WTC11 (cell line): Measurements from ENCODE around the gene NCAM2. TPM values are rescaled to one million over a fixed set of nuclear protein-coding genes. Genes with fewer than 3 reads are reported as not detected.

Source experiments
- ATAC-seq: fragments of 200-7000 bp; cut with Tn5 transposase; 2 replicates; pipeline ENCODE4 v1.10.0; 2021; ENCODE audit warnings: mild to moderate bottlenecking, moderate library complexity
- CTCF ChIA-PET: fragments of 300-600 bp; sonication (Branson Sonifier 250); formaldehyde crosslinking; loops from one replicate; lab custom pipeline; 2021; ENCODE audit warnings: antibody characterized with exemption; lab: Charles Lee
- POLR2A ChIA-PET: fragments of 350-600 bp; sonication (Branson Sonifier 250); formaldehyde crosslinking; loops from one replicate; lab custom pipeline; 2021; ENCODE audit warnings: antibody characterized with exemption; lab: Charles Lee
- DNase-seq: peaks from one replicate; pipeline ENCODE4 v3.0.0; 2021; ENCODE audit warnings: low spot score
- H3K27ac Mint-ChIP-seq: 2 replicates; pipeline ENCODE4 v1.8.0; 2021; ENCODE audit warnings: mixed read lengths
- H3K27me3 Mint-ChIP-seq: 2 replicates; pipeline ENCODE4 v1.8.0; 2021; ENCODE audit warnings: low read depth, mild to moderate bottlenecking, moderate library complexity, mixed read lengths
- H3K36me3 Mint-ChIP-seq: 2 replicates; pipeline ENCODE4 v1.8.0; 2021; ENCODE audit warnings: mixed read lengths
- H3K4me1 Mint-ChIP-seq: 2 replicates; pipeline ENCODE4 v1.8.0; 2022; ENCODE audit warnings: mixed read lengths
- H3K4me3 Mint-ChIP-seq: 2 replicates; pipeline ENCODE4 v1.8.0; 2021; ENCODE audit warnings: mild to moderate bottlenecking, moderate library complexity, mixed read lengths
- H3K9me3 Mint-ChIP-seq: 2 replicates; pipeline ENCODE4 v1.8.0; 2021; ENCODE audit warnings: mixed read lengths
- CBFB ChIP-seq: sonication (generic); formaldehyde crosslinking; IDR thresholded peaks from 2 replicates; pipeline ENCODE4 v1.8.1; 2022; ENCODE audit warnings: mild to moderate bottlenecking, low read depth, missing genetic modification reagents
- CREB1 ChIP-seq: sonication (generic); formaldehyde crosslinking; IDR thresholded peaks from 2 replicates; pipeline ENCODE4 v1.8.0; 2023; ENCODE audit warnings: mild to moderate bottlenecking, missing genetic modification reagents
- EMX1 ChIP-seq: fragments of 250-450 bp; sonication (Bioruptor Pico); IDR thresholded peaks from 2 replicates; pipeline ENCODE4 v1.8.0; 2021; ENCODE audit warnings: mild to moderate bottlenecking
- GTF2I ChIP-seq: fragments of 250-450 bp; sonication (Bioruptor Pico); conservative IDR thresholded peaks from 2 replicates; pipeline ENCODE4 v1.4.0; 2021; ENCODE audit warnings: mild to moderate bottlenecking
- JAZF1 ChIP-seq: fragments of 250-450 bp; sonication (Bioruptor Pico); IDR thresholded peaks from 2 replicates; pipeline ENCODE4 v1.9.0; 2021; ENCODE audit warnings: moderate library complexity, mild to moderate bottlenecking, inconsistent platforms
- JUN ChIP-seq: sonication (generic); formaldehyde crosslinking; IDR thresholded peaks from 2 replicates; pipeline ENCODE4 v1.8.0; 2023; ENCODE audit warnings: mild to moderate bottlenecking, missing genetic modification reagents
- MXD4 ChIP-seq: fragments of 250-450 bp; sonication (Bioruptor Pico); IDR thresholded peaks from 2 replicates; pipeline ENCODE4 v1.8.0; 2021; ENCODE audit warnings: mild to moderate bottlenecking, moderate library complexity, borderline replicate concordance
- MYBL2 ChIP-seq: sonication (generic); formaldehyde crosslinking; IDR thresholded peaks from 2 replicates; pipeline ENCODE4 v1.8.1; 2023; ENCODE audit warnings: mild to moderate bottlenecking, moderate library complexity, missing genetic modification reagents
- NFYB ChIP-seq: sonication (generic); formaldehyde crosslinking; conservative IDR thresholded peaks from 2 replicates; pipeline ENCODE4 v1.8.0; 2022; ENCODE audit warnings: low read depth, missing genetic modification reagents
- NR2C2 ChIP-seq: sonication (generic); formaldehyde crosslinking; IDR thresholded peaks from 2 replicates; pipeline ENCODE4 v1.8.0; 2022; ENCODE audit warnings: mild to moderate bottlenecking, missing genetic modification reagents
- SMAD4 ChIP-seq: sonication (generic); formaldehyde crosslinking; IDR thresholded peaks from 2 replicates; pipeline ENCODE4 v1.8.0; 2022; ENCODE audit warnings: mild to moderate bottlenecking, missing genetic modification reagents
- TCF7 ChIP-seq: sonication (generic); formaldehyde crosslinking; IDR thresholded peaks from 2 replicates; pipeline ENCODE4 v1.8.0; 2022; ENCODE audit warnings: mild to moderate bottlenecking, low read depth, missing genetic modification reagents, moderate library complexity
- ZBTB21 ChIP-seq: sonication (generic); formaldehyde crosslinking; IDR thresholded peaks from 2 replicates; pipeline ENCODE4 v1.8.1; 2023; ENCODE audit warnings: mild to moderate bottlenecking, missing genetic modification reagents, borderline replicate concordance
- ZNF138 ChIP-seq: sonication (generic); formaldehyde crosslinking; conservative IDR thresholded peaks from 2 replicates; pipeline ENCODE4 v1.8.1; 2022; ENCODE audit warnings: mild to moderate bottlenecking, moderate library complexity, missing genetic modification reagents
- ZNF423 ChIP-seq: fragments of 250-450 bp; sonication (Bioruptor Pico); IDR thresholded peaks from 2 replicates; pipeline ENCODE4 v2.1.2; 2022; ENCODE audit warnings: mild to moderate bottlenecking, moderate library complexity
- ZNF671 ChIP-seq: fragments of 250-450 bp; sonication (Bioruptor Pico); IDR thresholded peaks from 2 replicates; pipeline ENCODE4 v1.8.0; 2021; ENCODE audit warnings: mild to moderate bottlenecking
- total RNA-seq: library from RNA; stranded (reverse); gene quantifications from 3 replicates; pipeline ENCODE4 v1.2.3, GENCODE V29; 2021
- TF ChIP-seq, protein P1 (sequence below): sonication (generic); formaldehyde crosslinking; IDR thresholded peaks from 2 replicates; pipeline ENCODE4 v1.8.0; 2023; ENCODE audit warnings: missing genetic modification reagents
- TF ChIP-seq, protein P2 (sequence below): sonication (generic); formaldehyde crosslinking; IDR thresholded peaks from 2 replicates; pipeline ENCODE4 v1.8.1; 2022; ENCODE audit warnings: missing genetic modification reagents, borderline replicate concordance
- TF ChIP-seq, protein P3 (sequence below): sonication (generic); formaldehyde crosslinking; IDR thresholded peaks from 2 replicates; pipeline ENCODE4 v1.8.1; 2022; ENCODE audit warnings: low read depth, missing genetic modification reagents, borderline replicate concordance
- TF ChIP-seq, protein P4 (sequence below): fragments of 250-450 bp; sonication (Bioruptor Pico); IDR thresholded peaks from 2 replicates; pipeline ENCODE4 v1.8.0; 2021; ENCODE audit warnings: mild to moderate bottlenecking
- TF ChIP-seq, protein P5 (sequence below): sonication (generic); formaldehyde crosslinking; IDR thresholded peaks from 2 replicates; pipeline ENCODE4 v1.8.0; 2023; ENCODE audit warnings: missing genetic modification reagents, mild to moderate bottlenecking, borderline replicate concordance
- TF ChIP-seq, protein P6 (sequence below): sonication (generic); formaldehyde crosslinking; IDR thresholded peaks from 2 replicates; pipeline ENCODE4 v1.8.1; 2022; ENCODE audit warnings: mild to moderate bottlenecking, missing genetic modification reagents, moderate library complexity, borderline replicate concordance

Gene NCAM2
- total RNA-seq, 1 experiment from 2014 or later, result 1.6 TPM

DNA sequence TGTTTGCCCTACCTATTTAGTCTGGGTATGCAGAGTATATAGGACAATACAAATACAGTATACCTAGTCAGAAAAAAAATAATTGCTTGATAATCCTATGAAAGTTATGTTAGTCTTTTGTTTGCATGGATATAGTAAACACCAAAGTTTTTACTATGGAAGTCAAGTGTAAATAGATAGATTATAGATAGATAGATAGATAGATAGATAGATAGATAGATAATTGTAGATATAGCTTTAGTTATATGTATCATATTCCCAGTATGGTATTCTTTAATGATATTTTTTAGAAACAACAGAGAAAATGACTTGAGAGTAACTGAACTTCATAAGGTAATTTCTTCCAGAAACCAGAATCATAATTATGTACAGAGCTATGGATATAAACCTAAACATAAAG lies 158.2 kb downstream of the NCAM2 start:
- H3K4me3 Mint-ChIP-seq, result no peak overlapping the region
- H3K36me3 Mint-ChIP-seq, result no peaks in the 10 kb centered on the region
- no peaks in the 10 kb centered on the region for H3K9me3 Mint-ChIP-seq
- ATAC-seq, result no peak
- no peaks in the 10 kb centered on the region for H3K4me1 Mint-ChIP-seq
- ChIA-PET POLR2A (no interaction called here), CTCF (no interaction called here)
- TF ChIP-seq ZBTB21 (CRISPR knock-in tag), result no peak
- TF ChIP-seq EMX1 (CRISPR knock-in tag), result no peak
- TF ChIP-seq, protein P1, sequence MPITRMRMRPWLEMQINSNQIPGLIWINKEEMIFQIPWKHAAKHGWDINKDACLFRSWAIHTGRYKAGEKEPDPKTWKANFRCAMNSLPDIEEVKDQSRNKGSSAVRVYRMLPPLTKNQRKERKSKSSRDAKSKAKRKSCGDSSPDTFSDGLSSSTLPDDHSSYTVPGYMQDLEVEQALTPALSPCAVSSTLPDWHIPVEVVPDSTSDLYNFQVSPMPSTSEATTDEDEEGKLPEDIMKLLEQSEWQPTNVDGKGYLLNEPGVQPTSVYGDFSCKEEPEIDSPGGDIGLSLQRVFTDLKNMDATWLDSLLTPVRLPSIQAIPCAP (CRISPR knock-in tag), result no peak
- no peak for TF ChIP-seq JUN (CRISPR knock-in tag)
- TF ChIP-seq NR2C2 (CRISPR knock-in tag), result no peak
- TF ChIP-seq ZNF423, result no peak
- TF ChIP-seq CBFB (CRISPR knock-in tag), result no peak
- TF ChIP-seq, protein P2, sequence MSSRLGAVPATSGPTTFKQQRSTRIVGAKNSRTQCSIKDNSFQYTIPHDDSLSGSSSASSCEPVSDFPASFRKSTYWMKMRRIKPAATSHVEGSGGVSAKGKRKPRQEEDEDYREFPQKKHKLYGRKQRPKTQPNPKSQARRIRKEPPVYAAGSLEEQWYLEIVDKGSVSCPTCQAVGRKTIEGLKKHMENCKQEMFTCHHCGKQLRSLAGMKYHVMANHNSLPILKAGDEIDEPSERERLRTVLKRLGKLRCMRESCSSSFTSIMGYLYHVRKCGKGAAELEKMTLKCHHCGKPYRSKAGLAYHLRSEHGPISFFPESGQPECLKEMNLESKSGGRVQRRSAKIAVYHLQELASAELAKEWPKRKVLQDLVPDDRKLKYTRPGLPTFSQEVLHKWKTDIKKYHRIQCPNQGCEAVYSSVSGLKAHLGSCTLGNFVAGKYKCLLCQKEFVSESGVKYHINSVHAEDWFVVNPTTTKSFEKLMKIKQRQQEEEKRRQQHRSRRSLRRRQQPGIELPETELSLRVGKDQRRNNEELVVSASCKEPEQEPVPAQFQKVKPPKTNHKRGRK, result no peak
- TF ChIP-seq MXD4 (CRISPR knock-in tag), result no peak
- no peak for TF ChIP-seq CREB1 (CRISPR knock-in tag)
- TF ChIP-seq ZNF671 (CRISPR knock-in tag), result no peak
- TF ChIP-seq MYBL2 (CRISPR knock-in tag), result no peak
- TF ChIP-seq JAZF1 (CRISPR knock-in tag), result no peak
- TF ChIP-seq, protein P3, sequence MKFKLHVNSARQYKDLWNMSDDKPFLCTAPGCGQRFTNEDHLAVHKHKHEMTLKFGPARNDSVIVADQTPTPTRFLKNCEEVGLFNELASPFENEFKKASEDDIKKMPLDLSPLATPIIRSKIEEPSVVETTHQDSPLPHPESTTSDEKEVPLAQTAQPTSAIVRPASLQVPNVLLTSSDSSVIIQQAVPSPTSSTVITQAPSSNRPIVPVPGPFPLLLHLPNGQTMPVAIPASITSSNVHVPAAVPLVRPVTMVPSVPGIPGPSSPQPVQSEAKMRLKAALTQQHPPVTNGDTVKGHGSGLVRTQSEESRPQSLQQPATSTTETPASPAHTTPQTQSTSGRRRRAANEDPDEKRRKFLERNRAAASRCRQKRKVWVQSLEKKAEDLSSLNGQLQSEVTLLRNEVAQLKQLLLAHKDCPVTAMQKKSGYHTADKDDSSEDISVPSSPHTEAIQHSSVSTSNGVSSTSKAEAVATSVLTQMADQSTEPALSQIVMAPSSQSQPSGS (CRISPR knock-in tag), result no peak
- TF ChIP-seq TCF7 (CRISPR knock-in tag), result no peak
- TF ChIP-seq NFYB (CRISPR knock-in tag), result no peak
- no peak for TF ChIP-seq GTF2I (CRISPR knock-in tag)
- TF ChIP-seq ZNF138 (CRISPR knock-in tag), result no peak
- TF ChIP-seq SMAD4, result no peak
- no peaks in the 10 kb centered on the region; the same call in 1 of the 2 replicates for H3K27me3 Mint-ChIP-seq
- DNase-seq, result no peak
- no peak overlapping the region for H3K27ac Mint-ChIP-seq

DNA sequence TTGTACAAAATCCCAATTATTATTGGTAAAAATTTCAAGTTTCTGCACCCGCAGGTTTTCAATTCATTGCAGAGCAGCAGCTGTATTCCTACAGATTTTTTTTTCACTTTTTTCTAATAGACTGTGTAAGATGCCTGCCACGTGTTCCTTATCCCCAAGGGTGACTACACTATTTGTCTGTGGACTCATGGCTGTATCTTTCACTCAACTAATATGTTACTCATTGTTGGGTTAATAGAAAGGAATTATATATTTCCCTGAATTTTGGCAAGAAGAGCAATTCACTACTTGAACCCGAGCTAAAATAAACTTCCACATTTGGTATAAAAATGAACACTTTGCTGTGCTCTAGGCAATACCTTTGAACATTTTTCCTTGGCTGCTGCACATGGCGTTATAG lies 158.7 kb downstream of the NCAM2 start:
- H3K27me3 Mint-ChIP-seq, result no peaks in the 10 kb centered on the region; the same call in 1 of the 2 replicates
- ChIA-PET CTCF (no interaction called here), POLR2A (no interaction called here)
- no peaks in the 10 kb centered on the region for H3K4me1 Mint-ChIP-seq
- no peaks in the 10 kb centered on the region for H3K9me3 Mint-ChIP-seq
- ATAC-seq, result no peak
- DNase-seq, result no peak
- no peaks in the 10 kb centered on the region for H3K36me3 Mint-ChIP-seq
- no peak overlapping the region for H3K27ac Mint-ChIP-seq
- H3K4me3 Mint-ChIP-seq, result no peak overlapping the region
- TF ChIP-seq, protein P1 (CRISPR knock-in tag), result no peak
- TF ChIP-seq ZNF671 (CRISPR knock-in tag) (no peak), NFYB (CRISPR knock-in tag) (no peak), JAZF1 (CRISPR knock-in tag) (no peak)
- TF ChIP-seq, all 79 proteins: peak for 0

DNA sequence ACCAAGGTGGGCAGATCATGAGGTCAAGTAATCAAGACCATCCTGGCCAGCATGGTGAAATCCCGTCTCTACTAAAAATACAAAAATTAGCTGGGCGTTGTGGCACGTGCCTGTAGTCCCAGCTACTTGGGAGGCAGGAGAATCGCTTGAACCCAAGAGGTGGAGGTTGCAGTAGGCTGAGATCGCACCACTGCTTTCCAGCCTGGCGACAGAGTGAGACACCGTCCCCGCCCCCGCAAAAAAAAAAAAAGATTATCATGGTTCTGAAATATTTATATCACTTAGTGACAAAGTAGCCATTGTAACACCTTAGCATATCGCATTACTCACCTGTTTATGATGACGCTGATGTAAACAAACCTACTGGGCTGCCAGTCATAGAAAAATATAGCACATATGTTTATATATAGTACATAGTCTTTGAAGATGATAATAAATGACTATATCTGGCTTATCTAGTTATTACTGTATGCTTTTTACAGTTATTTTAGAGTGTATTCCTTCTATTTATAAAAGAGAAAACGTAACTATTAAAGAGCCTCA lies 160.2 kb downstream of the NCAM2 start:
- H3K36me3 Mint-ChIP-seq, result no peaks in the 10 kb centered on the region
- TF ChIP-seq, protein P4, sequence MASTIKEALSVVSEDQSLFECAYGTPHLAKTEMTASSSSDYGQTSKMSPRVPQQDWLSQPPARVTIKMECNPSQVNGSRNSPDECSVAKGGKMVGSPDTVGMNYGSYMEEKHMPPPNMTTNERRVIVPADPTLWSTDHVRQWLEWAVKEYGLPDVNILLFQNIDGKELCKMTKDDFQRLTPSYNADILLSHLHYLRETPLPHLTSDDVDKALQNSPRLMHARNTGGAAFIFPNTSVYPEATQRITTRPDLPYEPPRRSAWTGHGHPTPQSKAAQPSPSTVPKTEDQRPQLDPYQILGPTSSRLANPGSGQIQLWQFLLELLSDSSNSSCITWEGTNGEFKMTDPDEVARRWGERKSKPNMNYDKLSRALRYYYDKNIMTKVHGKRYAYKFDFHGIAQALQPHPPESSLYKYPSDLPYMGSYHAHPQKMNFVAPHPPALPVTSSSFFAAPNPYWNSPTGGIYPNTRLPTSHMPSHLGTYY, result no peak
- TF ChIP-seq, protein P5, sequence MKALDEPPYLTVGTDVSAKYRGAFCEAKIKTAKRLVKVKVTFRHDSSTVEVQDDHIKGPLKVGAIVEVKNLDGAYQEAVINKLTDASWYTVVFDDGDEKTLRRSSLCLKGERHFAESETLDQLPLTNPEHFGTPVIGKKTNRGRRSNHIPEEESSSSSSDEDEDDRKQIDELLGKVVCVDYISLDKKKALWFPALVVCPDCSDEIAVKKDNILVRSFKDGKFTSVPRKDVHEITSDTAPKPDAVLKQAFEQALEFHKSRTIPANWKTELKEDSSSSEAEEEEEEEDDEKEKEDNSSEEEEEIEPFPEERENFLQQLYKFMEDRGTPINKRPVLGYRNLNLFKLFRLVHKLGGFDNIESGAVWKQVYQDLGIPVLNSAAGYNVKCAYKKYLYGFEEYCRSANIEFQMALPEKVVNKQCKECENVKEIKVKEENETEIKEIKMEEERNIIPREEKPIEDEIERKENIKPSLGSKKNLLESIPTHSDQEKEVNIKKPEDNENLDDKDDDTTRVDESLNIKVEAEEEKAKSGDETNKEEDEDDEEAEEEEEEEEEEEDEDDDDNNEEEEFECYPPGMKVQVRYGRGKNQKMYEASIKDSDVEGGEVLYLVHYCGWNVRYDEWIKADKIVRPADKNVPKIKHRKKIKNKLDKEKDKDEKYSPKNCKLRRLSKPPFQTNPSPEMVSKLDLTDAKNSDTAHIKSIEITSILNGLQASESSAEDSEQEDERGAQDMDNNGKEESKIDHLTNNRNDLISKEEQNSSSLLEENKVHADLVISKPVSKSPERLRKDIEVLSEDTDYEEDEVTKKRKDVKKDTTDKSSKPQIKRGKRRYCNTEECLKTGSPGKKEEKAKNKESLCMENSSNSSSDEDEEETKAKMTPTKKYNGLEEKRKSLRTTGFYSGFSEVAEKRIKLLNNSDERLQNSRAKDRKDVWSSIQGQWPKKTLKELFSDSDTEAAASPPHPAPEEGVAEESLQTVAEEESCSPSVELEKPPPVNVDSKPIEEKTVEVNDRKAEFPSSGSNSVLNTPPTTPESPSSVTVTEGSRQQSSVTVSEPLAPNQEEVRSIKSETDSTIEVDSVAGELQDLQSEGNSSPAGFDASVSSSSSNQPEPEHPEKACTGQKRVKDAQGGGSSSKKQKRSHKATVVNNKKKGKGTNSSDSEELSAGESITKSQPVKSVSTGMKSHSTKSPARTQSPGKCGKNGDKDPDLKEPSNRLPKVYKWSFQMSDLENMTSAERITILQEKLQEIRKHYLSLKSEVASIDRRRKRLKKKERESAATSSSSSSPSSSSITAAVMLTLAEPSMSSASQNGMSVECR (CRISPR knock-in tag), result no peak
- TF ChIP-seq, protein P6, sequence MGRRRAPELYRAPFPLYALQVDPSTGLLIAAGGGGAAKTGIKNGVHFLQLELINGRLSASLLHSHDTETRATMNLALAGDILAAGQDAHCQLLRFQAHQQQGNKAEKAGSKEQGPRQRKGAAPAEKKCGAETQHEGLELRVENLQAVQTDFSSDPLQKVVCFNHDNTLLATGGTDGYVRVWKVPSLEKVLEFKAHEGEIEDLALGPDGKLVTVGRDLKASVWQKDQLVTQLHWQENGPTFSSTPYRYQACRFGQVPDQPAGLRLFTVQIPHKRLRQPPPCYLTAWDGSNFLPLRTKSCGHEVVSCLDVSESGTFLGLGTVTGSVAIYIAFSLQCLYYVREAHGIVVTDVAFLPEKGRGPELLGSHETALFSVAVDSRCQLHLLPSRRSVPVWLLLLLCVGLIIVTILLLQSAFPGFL (CRISPR knock-in tag), result no peak

More for the DNA sequence above, 160.2 kb downstream of the NCAM2 start:
- POLR2A ChIA-PET, result no interaction called here
- H3K27me3 Mint-ChIP-seq, result no peaks in the 10 kb centered on the region; the same call in 1 of the 2 replicates
- CTCF ChIA-PET, result no interaction called here
- H3K27ac Mint-ChIP-seq, result no peak overlapping the region
- DNase-seq (no peak), ATAC-seq (no peak)
- no peak overlapping the region for H3K4me3 Mint-ChIP-seq
- H3K9me3 Mint-ChIP-seq, result no peaks in the 10 kb centered on the region
- H3K4me1 Mint-ChIP-seq, result no peaks in the 10 kb centered on the region
